Measurements from ENCODE around the gene COL13A1.

Gene COL13A1

DNA sequence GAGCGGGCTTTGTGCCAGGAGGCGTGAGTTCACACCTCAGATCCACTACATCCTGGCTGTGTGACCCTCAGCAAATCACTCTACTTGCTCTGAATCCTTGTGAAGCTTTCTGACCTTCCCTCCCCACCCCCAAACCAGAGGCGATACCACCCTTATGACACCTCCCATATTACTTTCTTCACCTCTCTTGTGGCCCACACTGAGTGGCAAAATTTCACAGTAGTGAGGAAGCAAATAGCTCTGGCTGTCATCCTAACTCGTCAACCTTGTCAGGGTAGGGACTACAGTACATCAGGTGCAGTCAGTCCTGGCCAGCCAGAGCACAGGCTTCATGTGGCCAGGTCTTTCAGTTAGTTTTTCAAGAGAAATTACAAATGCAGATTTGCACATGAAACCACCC is 19.1 kb downstream of the COL13A1 start:
- no peak for DNase-seq (ENCODE audit: low spot score)

- DNase-seq (ENCODE audit: low spot score) = no peak
These were observed 23.9 kb downstream of the COL13A1 start for GRCh38 chr10:69825604-69826003.

DNA sequence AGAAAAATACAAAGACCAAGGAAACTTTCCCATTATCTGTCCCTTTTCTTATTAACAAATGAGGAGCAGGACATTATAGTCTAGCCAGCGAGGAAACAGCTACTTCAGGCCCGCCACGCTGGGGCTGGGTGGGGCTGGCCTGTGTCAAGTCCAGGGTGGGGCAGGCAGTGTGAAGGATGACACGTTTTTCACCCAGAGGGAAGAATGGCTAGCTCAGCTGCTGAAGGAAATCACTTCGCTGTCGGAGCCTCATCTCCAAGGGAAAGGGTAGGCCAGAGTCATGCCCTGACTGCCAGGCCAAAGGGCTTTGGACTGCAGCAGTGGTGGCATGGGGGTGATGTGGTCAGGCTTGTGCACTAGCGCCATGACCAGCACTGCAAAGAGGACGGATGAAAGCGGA is 24.4 kb downstream of the COL13A1 start:
- DNase-seq (ENCODE audit: low spot score) = no peak

- DNase-seq (ENCODE audit: low spot score) = no peak
These were observed 25.3 kb downstream of the COL13A1 start for GRCh38 chr10:69826789-69827554.

- no peak for DNase-seq (ENCODE audit: low spot score)
These were observed 26.6 kb downstream of the COL13A1 start for GRCh38 chr10:69828144-69828870.

GRCh38 chr10:69829775-69830174 is 28.1 kb downstream of the COL13A1 start:
- no peak for DNase-seq (ENCODE audit: low spot score)

GRCh38 chr10:69831231-69831855 is 29.6 kb downstream of the COL13A1 start:
- DNase-seq (ENCODE audit: low spot score) = peak; percentile 41

DNA sequence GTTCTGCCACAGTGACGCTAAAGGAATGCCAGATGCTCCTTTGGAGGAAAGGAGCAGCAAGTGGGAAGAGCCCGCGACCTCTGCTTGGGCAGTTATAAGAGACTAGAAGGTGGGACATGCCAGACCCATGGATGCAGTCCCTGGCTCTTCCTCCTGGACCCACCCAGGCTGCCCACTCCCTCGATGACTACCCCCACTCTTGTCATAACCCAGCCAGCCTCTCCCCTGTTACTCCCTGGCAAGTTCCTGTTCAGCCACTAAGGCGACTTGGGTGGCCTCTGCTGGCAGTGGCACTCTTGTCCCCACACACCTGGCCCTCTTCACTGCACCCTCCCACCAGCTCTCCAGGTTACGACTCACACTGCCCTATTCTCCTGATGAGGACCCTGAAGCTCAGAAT is 33.5 kb downstream of the COL13A1 start:
- DNase-seq (ENCODE audit: low spot score) = no peak

- no peak for DNase-seq (ENCODE audit: low spot score)
These were observed 34.4 kb downstream of the COL13A1 start for GRCh38 chr10:69835875-69836730.

- no peak for DNase-seq (ENCODE audit: low spot score)
These were observed 35.0 kb downstream of the COL13A1 start for GRCh38 chr10:69836731-69837030.

- DNase-seq (ENCODE audit: low spot score) = no peak
These were observed 35.6 kb downstream of the COL13A1 start for GRCh38 chr10:69837261-69837660.

GRCh38 chr10:69838418-69838817 is 36.7 kb downstream of the COL13A1 start:
- no peak for DNase-seq (ENCODE audit: low spot score)

DNA sequence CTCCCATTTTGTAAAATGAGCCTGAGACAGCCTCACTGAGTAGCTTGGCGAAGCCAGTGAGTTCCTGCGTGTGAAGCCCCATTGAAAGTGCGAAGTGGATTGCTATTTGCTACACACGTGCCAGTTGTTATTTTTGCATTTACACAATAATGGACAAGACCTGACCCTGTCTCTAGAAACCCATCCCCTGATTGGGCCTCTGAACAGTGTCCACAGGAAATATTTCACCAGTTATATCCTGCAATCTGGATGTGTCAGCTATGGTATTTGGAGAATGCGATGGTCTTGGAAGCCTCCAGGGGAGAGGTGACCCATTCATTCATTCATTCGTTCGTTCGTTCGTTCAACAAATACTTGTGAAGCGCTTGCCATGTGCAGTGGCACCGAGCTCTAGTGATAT is 37.1 kb downstream of the COL13A1 start:
- DNase-seq (ENCODE audit: low spot score) = peak; percentile 78

DNA sequence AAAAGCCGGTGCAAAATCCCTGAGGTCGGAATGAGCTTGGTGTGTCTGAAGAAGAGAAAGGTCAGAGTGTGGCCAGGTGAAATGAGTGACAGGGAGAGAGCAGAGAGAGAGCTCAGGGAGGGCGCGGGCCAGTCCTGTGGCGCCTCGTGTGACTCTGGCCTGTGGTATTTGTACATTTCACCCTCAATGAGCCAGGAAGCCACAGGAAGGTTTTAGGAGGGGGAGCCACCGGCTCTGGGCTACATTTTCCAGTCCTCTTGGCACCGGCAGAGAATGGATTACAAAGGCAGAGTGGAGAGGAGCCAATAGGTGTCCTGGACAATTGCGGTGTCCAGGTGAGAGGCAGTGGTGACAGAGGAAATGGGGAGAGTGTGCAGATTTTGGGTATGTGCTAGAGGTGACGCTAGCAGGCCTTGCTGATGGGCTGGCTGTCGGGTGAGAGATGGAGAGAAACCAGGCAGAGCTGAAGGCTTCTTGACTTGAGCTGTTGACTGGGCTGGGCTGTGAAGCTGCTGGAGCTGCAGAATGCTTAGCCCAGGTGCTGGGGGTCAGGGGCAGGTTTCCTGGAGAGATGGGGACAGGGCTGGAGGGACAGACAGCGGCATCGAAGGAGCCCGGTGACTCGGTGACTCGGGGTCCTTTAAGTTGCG is 38.1 kb downstream of the COL13A1 start:
- DNase-seq (ENCODE audit: low spot score) = peak; percentile 81

DNA sequence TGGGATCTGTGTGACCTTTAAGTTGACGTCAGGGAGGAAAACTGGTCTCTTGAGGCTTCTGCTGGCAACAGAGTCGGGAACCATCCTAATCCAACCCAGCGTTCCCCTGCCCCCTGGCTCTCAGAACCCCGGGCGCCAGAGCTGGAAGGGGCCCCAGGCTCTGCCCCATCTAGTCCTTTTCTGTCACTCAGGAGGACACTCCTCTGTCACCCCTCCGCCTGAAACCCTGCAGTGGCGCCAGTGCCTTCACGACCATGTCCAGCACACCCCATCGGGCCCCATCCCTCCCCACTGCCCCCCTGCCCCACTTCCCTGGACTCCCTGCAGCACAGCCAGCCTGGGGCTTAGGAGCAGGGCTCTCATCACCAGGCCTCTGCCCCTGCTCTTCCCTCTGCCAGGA is 39.1 kb downstream of the COL13A1 start:
- no peak for DNase-seq (ENCODE audit: low spot score)

DNA sequence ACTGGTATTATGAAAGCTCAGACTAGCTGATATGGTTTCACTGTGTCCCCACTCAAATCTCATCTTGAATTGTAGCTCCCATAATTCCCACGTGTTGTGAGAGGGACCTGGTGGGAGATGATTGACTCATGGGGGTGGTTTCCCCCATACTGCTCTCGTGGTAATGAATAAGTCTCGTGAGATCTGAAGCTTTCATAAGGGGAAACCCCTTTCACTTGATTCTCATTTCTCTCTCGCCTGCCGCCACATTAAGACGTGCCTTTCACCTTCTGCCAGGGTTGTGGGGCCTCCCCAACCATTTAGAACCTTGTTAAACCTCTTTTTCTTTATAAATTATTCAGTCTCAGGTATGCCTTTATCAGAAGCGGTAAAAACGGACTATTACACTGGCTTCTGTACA is 40.3 kb downstream of the COL13A1 start:
- DNase-seq (ENCODE audit: low spot score) = no peak

DNA sequence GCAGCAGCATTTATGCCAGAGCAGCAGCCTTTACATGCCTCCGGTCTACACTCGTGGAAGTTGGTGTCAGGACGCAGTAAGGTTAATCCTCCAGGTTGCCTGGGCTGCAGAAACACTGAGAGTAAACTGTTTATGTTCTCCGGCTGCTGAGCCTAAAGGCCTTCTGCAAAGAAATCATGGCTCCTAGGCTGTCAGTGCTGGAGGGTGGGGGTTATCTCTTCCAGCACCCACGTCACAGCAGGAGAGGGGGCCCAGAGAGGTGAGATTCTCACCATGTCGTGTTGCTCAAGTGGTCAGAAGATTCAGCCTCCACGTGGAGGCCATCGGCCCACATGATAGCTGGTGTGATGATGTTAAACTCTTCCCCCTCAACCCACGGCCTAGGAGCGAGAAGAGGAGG is 41.2 kb downstream of the COL13A1 start:
- no peak for DNase-seq (ENCODE audit: low spot score)

DNA sequence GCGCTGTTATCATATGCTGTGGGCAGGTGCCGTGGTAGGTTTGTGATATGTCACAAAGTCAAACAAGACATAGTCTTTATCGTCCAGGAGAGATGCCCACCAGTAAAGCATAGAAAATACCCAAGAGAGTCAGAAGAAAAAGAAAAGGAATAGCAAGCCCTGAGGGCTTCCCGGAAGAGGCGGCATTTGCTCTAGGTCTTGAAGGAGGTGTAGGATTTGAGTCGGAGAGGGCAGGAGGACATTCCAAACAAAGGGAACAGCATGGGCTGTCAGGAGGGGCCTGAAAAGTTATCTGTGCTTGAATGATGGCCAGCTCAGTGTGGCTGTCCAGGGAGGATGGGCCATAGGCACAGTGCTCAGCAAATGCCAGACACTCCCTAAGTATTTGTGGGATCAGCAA is 42.2 kb downstream of the COL13A1 start:
- DNase-seq (ENCODE audit: low spot score) = no peak

DNA sequence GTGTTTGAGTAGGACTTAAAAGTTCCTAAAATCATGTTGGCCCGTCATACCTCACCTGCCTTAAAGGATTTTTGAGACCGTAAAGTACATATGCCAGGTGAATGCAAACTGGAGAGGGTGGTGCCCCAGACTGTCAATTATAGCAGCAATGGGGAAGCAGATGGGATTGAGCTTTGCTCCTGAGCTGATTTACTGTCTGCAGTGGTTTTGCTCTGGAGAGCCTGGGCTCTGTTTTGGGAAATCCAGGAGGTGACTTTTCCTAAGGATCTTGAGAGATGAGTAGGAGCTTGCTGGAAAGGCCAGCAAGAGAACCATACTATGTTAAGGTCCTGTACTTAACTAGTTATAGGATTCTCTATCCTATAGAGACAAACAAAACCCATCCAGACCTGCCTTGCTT is 43.0 kb downstream of the COL13A1 start:
- no peak for DNase-seq (ENCODE audit: low spot score)

DNA sequence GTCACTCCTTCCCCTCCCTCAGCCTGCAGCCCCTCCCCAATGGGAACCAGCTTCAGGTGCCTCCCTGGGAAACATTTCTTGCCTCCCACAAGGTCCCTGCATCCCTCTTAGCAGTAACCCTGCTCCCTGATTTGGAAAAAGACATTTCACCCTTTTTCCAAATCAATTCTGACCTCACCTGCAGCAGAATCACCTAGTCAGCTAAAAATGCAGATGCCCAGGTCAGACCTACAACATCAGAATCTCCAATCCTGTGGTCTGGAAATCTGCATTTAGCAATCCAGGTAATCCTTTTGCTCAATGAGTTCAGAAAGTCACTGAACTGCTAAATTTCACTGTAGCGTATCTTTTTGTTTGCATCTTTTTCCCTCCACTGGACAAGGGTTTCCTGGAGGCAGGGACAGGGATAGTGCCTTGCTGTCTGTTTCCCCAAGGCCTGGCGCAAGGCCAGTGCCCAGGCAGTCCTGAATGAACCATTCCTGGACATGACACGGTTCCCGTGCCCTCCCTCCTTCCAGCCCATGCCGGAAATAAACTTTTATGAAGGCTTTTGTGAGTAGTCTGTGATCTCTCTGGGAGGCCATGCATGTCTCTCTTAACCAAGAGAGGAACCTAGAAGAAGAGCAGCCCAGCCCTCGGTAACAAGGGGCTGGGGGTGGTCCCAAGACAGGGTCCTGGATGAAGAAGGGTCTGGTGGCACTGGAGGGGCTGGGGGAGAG is 44.0 kb downstream of the COL13A1 start:
- DNase-seq (ENCODE audit: low spot score) = no peak

DNA sequence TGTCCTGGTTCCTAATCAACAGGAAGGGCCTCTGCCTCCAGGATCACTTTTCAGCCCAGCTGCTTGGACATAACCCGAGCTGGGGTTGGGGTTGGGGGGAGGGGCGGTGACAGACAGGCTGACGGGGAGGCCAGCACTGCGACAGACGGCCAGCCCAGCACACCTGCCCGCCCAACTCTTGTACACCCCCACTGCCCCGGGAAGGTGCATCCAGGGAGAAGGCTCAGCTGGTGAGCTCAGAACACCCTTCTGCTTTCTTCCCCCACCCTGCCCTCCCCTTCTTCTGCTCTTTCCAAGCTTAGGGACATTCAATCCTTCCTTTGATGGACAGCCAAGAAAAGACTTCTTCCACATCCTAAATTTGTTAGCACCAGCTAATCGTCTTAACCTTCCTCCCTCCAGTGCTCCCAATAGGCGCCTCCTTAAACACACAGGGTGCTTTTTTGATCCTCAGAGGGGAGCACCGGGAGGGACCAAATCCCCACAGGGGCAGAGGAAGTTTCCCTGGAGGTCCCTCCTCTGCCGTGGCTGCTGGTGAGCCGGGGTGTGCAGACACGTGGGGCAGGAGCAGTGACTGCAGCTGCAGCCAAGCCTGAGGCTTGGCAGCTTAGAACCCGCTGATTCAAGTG is 44.7 kb downstream of the COL13A1 start:
- peak; percentile 60 for DNase-seq (ENCODE audit: low spot score)
